Hepatocyte (in vitro differentiated cells): Measurements from ENCODE around the gene PLEKHA5. TPM values are rescaled to one million over a fixed set of nuclear protein-coding genes. Genes with fewer than 3 reads are reported as not detected.
A peak's percentile ranks its signal among the peaks of the same experiment; 100 is the strongest.

Experiments
- DNase-seq: peaks from one replicate; pipeline ENCODE4 v3.0.0-alpha.2; 2016; ENCODE audit warnings: low spot score
- H2AFZ ChIP-seq: fragments of 200-600 bp; sonication (generic); 2 replicates; pipeline ENCODE4 v1.6.0; 2016; ENCODE audit warnings: antibody characterized with exemption, mild to moderate bottlenecking
- H3K27ac ChIP-seq: fragments of 200-600 bp; sonication (generic); 2 replicates; pipeline ENCODE4 v1.5.1; 2016; ENCODE audit warnings: mild to moderate bottlenecking
- H3K27me3 ChIP-seq: fragments of 200-600 bp; sonication (generic); 2 replicates; pipeline ENCODE4 v1.6.1; 2016
- H3K36me3 ChIP-seq: fragments of 200-600 bp; sonication (generic); replicated peaks from 2 replicates; pipeline ENCODE4 v1.5.1; 2016; ENCODE audit warnings: low read depth; ENCODE audit not compliant: insufficient read depth
- H3K4me1 ChIP-seq: fragments of 200-600 bp; sonication (generic); 2 replicates; pipeline ENCODE4 v1.5.1; 2016; ENCODE audit warnings: mild to moderate bottlenecking, moderate library complexity; ENCODE audit not compliant: insufficient read depth
- H3K4me2 ChIP-seq: fragments of 200-600 bp; sonication (generic); 2 replicates; pipeline ENCODE4 v1.6.0; 2016
- H3K4me3 ChIP-seq: fragments of 200-600 bp; sonication (generic); 2 replicates; pipeline ENCODE4 v1.5.1; 2016; ENCODE audit warnings: mild to moderate bottlenecking
- H3K79me2 ChIP-seq: fragments of 200-600 bp; sonication (generic); 2 replicates; pipeline ENCODE4 v1.6.0; 2017; ENCODE audit warnings: mild to moderate bottlenecking
- H3K9me2 ChIP-seq: fragments of 200-600 bp; sonication (generic); replicated peaks from 2 replicates; pipeline ENCODE4 v1.6.0; 2017; ENCODE audit warnings: mild to moderate bottlenecking; ENCODE audit not compliant: insufficient read depth
- H3K9me3 ChIP-seq: fragments of 200-600 bp; sonication (generic); 2 replicates; pipeline ENCODE4 v1.5.1; 2016; ENCODE audit warnings: low read depth, mild to moderate bottlenecking
- H4K20me1 ChIP-seq: fragments of 200-600 bp; sonication (generic); 2 replicates; pipeline ENCODE4 v1.6.0; 2016; ENCODE audit warnings: mild to moderate bottlenecking; ENCODE audit not compliant: insufficient read depth, poor library complexity, severe bottlenecking
- EZH2 ChIP-seq: fragments of 200-600 bp; sonication (generic); IDR thresholded peaks from 2 replicates; pipeline ENCODE4 v1.6.1; 2016; ENCODE audit warnings: antibody characterized with exemption, mild to moderate bottlenecking, borderline replicate concordance
- EZH2phosphoT487 ChIP-seq: fragments of 200-600 bp; sonication (generic); IDR thresholded peaks from one replicate; pipeline ENCODE4 v1.6.1; 2018; ENCODE audit warnings: antibody characterized with exemption, mild to moderate bottlenecking, low read depth, moderate library complexity; ENCODE audit not compliant: unreplicated experiment, severe bottlenecking
- WGBS: methylation state at CpG from one replicate; pipeline ENCODE4 v1.1.6; 2016; ENCODE audit warnings: low lambda C conversion rate; ENCODE audit errors: missing lambda C conversion rate; 5-methylcytosine and 5-hydroxymethylcytosine counted together
- polyA plus RNA-seq: library from polyadenylated mRNA; unstranded; fragments of >200 nt; fragmentation: Nextera tagmentation; extraction: Ambion mirVana; gene quantifications from 2 replicates; pipeline ENCODE4 v1.2.1, GENCODE V29; 2016
- total RNA-seq: library from RNA; depleted of rRNA; stranded (reverse); fragments of >200 nt; gene quantifications from 2 replicates; pipeline ENCODE4 v1.2.3, GENCODE V29; 2014
- TF ChIP-seq, protein P1 (sequence below): fragments of 200-600 bp; sonication (generic); IDR thresholded peaks from 2 replicates; pipeline ENCODE4 v1.5.1; 2016; ENCODE audit warnings: antibody characterized with exemption, mild to moderate bottlenecking; ENCODE audit not compliant: poor library complexity

Gene PLEKHA5
- total and polyA plus RNA-seq, 2 experiments from 2014 or later: 32.2 to 39.6 TPM

DNA sequence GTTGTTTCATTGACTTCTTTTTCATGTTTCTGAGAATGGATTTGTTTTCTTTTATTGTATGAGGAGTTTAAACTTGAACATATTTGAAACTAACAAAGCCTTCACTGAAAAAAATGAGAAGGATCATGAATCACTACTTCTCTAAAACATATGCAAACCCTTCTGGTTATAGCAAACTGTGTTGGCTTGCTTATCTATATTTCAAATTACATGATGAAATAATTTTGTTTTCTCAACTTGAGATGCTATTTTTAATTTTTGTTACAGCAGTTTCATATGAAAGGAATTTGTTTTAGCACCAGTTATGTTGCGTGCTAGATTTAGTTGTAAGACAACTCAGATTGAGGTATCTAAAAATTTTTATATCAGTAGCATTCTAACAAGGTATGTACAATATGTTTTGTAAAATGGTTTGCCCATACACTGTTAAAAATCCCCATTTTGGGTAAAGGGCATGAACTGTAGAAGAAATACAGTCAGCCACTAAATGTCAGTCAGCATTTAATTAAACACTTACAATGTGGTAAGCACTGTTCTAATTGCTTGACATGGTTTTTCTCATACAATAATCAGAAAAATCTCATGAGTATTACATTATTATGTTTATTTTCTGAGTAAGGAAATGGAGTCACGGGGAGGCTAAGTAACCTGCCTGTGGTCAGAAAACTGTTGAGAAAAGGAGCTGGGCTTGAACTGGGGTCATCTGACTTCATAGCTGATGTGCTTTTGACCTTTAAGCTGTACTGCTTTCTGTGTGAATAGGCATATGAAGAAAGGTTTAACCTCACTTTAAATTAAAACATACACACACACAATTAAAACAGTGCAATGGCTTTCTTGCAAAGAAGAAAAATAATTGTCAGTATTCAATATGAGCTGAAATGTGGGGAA lies 105.7 kb downstream of the PLEKHA5 start:
- H3K27ac ChIP-seq: peak overlapping the region; percentile 40
- no peaks in the 10 kb centered on the region for H3K9me3 ChIP-seq
- 76% methylated on average over 2 of the region's 2 CpGs for WGBS
- H3K27me3 ChIP-seq: no peaks in the 10 kb centered on the region
- no peak overlapping the region for H3K4me3 ChIP-seq
- no peaks in the 10 kb centered on the region for H3K36me3 ChIP-seq
- peaks cover 18% of the 10 kb centered on the region for H3K4me1 ChIP-seq
- no peaks in the 10 kb centered on the region for H3K9me2 ChIP-seq
- no peak for DNase-seq
- TF ChIP-seq, protein P1, sequence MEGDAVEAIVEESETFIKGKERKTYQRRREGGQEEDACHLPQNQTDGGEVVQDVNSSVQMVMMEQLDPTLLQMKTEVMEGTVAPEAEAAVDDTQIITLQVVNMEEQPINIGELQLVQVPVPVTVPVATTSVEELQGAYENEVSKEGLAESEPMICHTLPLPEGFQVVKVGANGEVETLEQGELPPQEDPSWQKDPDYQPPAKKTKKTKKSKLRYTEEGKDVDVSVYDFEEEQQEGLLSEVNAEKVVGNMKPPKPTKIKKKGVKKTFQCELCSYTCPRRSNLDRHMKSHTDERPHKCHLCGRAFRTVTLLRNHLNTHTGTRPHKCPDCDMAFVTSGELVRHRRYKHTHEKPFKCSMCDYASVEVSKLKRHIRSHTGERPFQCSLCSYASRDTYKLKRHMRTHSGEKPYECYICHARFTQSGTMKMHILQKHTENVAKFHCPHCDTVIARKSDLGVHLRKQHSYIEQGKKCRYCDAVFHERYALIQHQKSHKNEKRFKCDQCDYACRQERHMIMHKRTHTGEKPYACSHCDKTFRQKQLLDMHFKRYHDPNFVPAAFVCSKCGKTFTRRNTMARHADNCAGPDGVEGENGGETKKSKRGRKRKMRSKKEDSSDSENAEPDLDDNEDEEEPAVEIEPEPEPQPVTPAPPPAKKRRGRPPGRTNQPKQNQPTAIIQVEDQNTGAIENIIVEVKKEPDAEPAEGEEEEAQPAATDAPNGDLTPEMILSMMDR: no peak
- no peak for TF ChIP-seq EZH2phosphoT487
- no peak for TF ChIP-seq EZH2
- no peak overlapping the region for H2AFZ ChIP-seq
- H3K4me2 ChIP-seq: no peak overlapping the region
- peaks cover 90% of the 10 kb centered on the region for H3K79me2 ChIP-seq
- peaks cover 7% of the 10 kb centered on the region for H4K20me1 ChIP-seq

DNA sequence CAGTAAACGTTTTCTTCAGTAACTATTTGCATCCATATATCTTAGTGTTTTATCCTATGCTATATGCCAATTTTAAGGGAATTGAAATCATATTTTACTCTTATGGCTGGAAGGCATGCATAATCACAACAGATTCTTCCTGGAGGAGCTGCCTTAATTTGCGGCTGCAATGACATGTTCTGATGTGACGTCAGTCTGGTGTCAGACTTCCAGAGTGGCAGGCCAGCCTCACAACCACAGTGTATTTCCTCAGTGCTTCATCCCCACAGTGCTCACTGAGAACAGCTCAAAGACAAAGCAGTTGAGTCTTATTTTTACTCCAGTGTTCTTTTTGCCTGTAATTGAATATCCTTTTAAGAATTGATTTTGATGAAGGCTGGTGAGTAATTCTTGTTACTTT lies 107.1 kb downstream of the PLEKHA5 start:
- H3K9me3 ChIP-seq: no peaks in the 10 kb centered on the region
- H2AFZ ChIP-seq: no peak overlapping the region
- no peak for DNase-seq
- peaks cover 96% of the 10 kb centered on the region for H3K79me2 ChIP-seq
- H3K4me1 ChIP-seq: peaks cover 18% of the 10 kb centered on the region
- TF ChIP-seq EZH2phosphoT487 (no peak), EZH2 (no peak)
- TF ChIP-seq, protein P1: no peak
- H3K36me3 ChIP-seq: no peaks in the 10 kb centered on the region
- H4K20me1 ChIP-seq: peaks cover 7% of the 10 kb centered on the region
- H3K4me2 ChIP-seq: no peak overlapping the region
- no peaks in the 10 kb centered on the region for H3K27me3 ChIP-seq
- H3K27ac ChIP-seq: no peak overlapping the region
- H3K4me3 ChIP-seq: no peak overlapping the region
- H3K9me2 ChIP-seq: no peaks in the 10 kb centered on the region
- WGBS: 78% methylated on average over 3 of the region's 3 CpGs

DNA sequence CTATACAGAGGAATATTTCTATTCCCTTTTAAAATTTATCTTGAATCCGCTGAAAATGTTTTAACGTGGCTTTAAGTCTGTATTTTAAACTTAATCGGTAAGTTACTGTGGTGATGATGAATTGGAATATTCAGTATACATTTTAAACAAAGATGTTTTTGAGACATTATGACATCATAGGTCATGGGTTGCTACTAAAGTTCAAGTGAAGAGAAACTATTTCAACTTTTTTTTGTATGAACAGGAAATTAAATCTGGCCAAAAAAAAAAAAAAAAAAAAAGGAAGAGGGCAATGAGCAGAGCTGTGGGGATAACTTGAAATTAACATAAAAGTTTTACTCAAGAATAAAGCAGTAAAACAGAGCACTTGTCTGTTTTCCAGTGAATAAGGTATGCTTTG lies 109.0 kb downstream of the PLEKHA5 start:
- Histone ChIP-seq H3K27me3 (no peaks in the 10 kb centered on the region), H3K27ac (no peak overlapping the region), H3K9me2 (no peaks in the 10 kb centered on the region), H3K4me2 (no peak overlapping the region), H3K36me3 (no peaks in the 10 kb centered on the region), H3K79me2 (peaks cover 95% of the 10 kb centered on the region), H2AFZ (no peak overlapping the region), H3K4me3 (no peak overlapping the region), H3K4me1 (peaks cover 15% of the 10 kb centered on the region), H3K9me3 (no peaks in the 10 kb centered on the region), H4K20me1 (peaks cover 7% of the 10 kb centered on the region)
- DNase-seq: no peak
- 98% methylated on average over 3 of the region's 3 CpGs for WGBS
- TF ChIP-seq EZH2phosphoT487: no peak
- TF ChIP-seq EZH2: no peak
- TF ChIP-seq, protein P1: no peak
